COLO668 (cell line): Measurements from ENCODE around the gene FURIN.
"Not testable (repeated sequence)": the region's sequence is repeated elsewhere in the genome, so short reads cannot be mapped to it uniquely, and the experiment has no call there.

Experiments used
- DNase-seq: peaks from one replicate; lab custom pipeline; 2025; ENCODE audit not compliant: unreplicated experiment; lab: John Stamatoyannopoulos, UW

Gene FURIN

DNA sequence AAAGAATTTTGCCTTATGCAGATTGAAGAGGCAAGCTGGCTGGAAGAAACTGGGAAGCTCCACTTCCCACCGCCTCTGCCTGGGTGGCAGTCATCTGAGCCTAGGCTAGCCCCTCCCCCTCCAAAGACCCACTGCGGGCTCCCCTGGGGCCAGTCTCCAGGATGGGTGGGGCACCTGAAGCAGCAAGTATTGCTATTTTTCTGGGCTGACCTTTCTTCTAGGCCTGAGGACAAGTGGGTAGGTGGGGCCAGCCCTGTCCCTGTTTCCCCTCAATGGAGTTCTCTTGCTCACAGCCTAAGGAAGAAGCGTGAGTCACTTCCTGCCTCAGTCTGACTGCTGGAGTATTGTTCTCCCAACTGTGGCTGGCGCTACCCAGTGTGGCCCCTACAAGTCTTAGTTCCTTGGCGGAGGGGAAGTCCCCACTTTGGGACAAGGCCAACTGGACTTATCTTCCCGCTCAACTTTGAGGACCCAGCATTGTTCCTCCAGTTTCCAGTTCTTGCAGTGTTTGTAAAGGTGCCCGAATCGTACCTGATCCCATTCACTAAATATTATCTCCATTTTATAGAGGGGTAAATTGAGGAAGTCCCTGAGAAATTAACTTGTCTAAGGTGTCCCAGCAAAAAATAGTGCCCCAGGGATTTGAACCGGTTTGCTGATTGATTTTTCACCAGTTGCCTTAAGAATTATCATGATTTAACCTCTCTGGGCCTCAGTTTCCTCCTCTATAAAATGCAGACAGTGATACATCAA, 1.4 kb downstream of the FURIN start:
- peak; percentile 60 for DNase-seq

DNA sequence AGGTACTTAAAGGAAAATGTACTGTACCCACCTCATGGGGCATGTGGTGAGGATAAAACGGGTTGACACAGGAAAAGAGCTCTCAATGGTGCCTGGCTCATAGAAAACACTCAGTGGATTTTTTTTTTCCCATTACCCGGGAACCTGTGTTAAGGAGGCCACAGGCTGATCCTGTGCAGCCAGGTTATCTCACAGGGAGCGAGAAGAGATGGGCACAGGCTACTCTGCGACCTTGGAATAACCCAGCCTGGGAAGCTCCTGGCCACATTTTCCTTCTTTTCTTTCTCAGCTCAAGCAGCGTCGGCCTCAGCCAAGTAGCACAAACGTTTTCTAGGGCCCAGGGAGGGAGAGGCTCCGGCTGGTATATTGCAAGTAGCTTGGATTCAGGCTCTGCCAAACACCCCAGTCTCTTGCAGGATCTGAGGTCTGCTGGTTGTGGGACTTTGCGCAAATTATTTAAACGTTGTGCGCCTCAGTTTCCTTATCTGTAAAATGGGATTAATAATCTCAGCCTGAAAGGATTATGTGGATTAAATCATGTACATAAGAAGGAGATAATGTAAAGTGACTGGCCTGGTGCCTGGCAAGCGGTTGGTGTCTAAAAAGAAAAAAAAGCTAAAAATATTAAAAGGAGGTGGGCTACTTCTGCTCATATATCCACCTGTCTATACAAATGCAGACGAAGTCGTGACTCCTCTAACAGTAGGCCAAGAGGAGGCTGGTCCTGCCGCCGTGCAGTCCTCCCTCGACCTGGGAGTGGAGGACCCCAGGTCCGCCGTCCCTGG, 2.2 kb downstream of the FURIN start:
- DNase-seq = peak; percentile 26

DNA sequence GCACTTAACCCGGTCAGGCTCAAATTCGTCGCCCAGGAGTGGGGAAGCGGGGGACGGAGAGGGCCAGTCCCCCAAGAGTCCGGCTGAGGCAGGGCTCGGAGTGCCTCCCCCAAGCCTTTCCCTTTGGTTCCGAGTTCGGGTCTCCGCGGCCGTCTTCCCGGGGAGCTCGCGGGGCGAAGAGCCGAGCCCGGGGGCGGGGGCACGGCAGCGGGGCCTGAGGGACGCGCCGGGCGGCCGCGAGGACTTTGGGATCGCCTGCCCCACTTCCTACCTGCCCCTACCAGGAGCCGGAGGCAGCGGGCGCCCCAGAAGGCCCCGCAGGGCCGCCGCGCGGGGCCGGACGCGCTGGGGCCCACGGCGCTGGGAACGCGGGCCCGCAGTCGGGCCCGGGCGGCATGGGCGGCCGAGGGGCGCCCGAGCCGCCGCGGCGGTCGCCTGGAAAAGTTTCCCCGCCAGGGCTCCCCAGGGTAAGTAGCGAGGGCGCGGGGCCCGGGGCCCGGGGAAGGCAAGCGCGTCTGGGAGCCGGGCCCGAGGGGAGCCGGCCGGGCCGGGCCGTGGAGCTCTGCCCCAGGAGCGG, 2.8 kb downstream of the FURIN start:
- DNase-seq = peak; percentile 68

DNA sequence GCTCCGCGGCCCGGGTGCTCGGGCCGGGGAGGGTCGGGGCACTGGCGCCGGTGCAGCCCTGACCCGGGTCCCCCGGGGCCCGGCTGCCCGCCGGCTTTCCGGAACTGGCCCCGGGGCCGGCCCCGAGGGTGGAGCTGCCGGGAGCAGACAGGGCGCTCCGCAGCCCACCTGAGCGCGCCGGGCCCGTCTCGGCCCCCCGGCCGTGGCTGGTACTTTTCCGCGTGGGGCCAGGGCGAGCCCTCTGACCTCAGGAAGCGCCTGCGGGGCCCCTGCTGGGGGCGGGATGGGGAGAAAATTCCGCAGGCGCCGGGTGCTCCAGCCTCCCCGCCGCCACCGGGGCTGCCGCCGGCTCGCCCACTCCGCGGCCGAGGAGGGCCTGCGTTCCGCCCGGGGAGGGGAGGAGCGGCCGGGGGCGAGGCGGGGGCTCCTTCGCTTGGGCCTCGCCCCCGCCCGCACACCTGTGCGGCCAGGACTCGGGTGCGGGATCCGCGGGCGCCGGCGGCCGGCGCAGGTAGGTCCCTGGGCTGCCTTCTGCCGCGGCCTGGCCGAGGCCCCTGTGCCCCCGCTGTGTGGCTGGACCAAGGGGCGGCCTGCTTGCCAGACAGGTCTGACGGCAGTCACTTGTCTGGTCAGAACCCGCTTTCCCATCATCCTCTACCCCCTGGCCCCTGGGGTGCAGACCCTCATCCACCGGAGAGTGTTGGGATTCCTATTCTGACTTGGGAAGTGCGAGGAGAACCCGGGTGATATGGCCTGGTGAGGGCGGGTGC, 3.5 kb downstream of the FURIN start:
- DNase-seq = peak; percentile 51

DNA sequence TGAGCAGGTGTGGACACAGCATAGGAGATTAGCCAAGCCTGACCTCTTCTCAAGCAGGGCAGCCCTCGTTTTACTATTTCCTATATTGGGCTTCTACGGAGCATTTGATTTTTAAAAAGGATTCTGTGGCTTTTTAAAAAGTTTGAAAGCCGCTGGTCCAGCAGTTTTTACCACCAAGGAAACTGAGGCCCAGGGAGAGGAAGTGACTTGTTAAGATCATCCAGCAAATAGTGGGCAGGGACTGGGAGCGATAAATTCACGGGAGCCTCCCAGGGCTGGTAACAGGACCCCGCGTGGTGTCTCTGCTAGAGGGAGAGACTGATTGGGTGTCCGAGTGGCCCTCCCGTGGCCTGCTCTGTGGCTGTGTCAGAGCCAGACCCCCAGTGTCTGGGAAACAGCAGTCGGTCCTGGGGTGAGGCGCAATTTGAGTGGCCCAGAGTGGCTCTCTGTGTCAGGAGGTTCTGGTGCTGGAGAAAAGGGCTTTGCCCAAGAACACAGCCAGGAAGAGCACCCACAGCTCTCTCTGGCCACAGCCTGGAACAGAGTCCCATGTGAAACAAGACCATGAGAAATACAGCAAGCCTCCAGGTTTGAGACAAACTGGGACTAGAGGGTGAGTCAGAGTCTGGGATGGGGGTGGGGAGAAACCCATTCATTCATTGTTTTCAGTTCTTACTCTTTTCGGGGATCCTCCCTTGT, 4.2 kb downstream of the FURIN start:
- DNase-seq = peak; percentile 37

DNA sequence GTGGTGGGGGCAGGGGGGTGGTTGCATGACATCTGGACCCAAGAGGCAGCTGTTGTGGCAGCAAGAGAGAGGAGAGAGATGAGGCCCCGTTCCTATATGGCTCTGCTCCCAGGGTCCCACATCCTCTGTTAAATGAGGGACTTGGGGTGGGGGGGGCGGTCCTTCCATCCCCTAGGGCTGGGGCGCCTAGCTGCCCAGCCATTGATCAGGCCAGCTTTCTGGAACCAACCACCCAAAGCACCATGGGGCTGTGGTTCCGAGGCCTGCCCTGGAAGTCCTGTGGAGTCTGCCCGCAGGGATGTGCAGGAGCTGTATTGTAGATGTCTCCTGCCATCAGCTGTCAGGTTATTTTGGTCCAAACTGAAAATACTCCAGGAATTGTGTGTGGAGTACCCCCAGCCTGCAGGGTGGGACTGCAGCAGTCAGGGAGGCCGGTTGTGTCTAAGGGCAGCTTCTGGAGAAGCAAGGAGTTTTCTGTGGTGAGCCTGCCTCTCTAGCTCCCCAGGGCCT, 5.2 kb downstream of the FURIN start:
- DNase-seq = peak; percentile 33

DNA sequence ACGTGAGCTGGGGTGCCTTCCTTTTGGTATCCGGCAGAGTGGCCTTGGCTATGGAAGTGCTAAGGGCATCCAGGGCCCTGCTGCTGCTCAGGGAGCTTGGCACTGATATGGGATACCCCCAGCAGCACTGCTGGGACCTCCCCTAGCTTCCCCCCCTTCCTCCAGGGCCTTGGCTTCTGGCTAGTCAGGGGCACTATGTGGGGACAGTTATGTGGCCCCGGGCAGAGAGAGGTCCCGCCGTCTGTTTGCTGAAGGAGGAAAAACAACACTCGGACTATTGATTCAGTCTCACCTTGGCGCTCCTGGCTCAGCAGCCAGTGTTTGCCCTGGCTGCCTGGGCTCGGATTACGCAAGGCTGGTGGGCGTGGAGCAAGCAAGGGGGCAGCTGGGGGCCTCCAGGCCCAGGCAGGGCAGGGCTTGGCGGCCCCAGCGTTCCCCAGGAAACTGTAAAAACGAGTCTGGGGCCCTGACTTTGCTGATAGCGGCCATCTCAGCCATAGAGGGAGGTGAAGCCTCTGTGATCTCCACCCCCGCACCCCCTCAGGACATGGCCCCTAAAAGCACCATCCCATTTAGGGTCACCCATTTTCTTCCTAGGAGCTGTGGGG, 5.7 kb downstream of the FURIN start:
- DNase-seq = peak; percentile 88

GRCh38 chr15:90874986-90875385, 6.6 kb downstream of the FURIN start:
- not testable (repeated sequence) for DNase-seq

GRCh38 chr15:90875549-90875981, 7.2 kb downstream of the FURIN start:
- no peak for DNase-seq

DNA sequence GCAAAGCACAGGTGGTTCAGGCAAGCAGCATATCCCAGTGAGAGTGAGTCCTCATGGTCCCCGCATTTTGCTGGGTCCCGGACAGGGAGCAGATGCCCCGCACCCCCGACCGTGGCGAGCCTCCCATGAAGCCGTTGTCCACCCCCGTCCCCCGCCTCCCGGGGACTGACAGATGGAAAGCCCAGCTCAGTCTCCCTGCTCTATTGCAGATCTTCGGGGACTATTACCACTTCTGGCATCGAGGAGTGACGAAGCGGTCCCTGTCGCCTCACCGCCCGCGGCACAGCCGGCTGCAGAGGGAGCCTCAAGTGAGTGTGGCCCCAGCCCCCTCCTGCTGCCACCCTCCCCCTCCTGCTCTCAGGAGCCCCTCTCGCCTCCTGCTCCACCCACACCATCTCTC, 7.7 kb downstream of the FURIN start:
- DNase-seq = no peak

DNA sequence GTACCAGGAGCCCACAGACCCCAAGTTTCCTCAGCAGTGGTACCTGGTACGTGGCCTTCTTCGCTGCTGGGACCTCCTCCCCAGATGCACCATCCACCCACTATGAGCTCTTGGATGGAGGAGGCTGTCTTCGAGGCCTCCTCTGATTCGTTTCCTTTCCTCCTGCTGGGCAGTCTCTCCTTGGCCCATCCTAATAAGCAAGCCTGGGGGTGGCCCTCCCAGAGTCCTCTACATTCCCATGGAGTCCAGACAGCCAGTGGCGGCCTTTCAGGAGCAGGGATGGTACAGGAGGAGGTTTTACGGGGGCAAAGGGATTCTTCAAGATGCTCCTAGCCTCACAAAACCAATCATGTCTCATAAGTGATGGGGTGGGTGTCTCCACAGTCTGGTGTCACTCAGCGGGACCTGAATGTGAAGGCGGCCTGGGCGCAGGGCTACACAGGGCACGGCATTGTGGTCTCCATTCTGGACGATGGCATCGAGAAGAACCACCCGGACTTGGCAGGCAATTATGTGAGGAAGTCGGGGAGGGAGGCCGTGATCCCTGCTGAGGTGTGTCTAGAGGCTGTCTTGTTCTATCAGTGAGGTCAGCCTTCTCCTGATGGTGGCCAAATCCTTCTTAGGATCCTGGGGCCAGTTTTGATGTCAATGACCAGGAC, 8.3 kb downstream of the FURIN start:
- no peak for DNase-seq

DNA sequence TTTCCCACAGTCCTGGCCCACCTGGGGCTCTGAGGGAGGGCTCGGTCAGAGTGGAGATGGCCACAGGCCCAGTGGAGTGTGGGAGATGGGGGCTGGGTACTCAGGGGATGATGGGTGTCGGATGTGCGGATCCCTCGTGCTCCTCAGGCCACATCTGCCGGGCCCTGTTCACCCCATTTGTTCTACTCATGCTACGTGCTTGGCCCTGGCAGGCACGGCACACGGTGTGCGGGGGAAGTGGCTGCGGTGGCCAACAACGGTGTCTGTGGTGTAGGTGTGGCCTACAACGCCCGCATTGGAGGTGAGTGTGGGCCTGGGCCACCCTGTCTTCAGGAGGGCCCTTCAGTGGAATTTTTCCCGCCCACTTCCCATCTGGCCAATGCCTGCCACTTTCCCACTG, 8.9 kb downstream of the FURIN start:
- DNase-seq = no peak

DNA sequence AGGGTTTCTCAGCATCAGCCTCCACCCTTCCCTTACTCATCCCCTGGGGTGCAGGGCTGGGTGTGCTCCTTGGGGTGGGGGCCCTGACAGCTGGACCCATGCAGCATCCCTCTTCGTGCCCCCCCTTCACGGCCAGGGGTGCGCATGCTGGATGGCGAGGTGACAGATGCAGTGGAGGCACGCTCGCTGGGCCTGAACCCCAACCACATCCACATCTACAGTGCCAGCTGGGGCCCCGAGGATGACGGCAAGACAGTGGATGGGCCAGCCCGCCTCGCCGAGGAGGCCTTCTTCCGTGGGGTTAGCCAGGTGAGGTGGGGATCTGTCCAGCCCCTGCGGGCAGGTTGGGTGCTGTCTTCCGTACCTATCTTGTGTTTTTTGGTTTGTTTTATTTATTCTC, 9.6 kb downstream of the FURIN start:
- no peak for DNase-seq

- no peak for DNase-seq
These were observed 10.3 kb downstream of the FURIN start for GRCh38 chr15:90878660-90879059.

DNA sequence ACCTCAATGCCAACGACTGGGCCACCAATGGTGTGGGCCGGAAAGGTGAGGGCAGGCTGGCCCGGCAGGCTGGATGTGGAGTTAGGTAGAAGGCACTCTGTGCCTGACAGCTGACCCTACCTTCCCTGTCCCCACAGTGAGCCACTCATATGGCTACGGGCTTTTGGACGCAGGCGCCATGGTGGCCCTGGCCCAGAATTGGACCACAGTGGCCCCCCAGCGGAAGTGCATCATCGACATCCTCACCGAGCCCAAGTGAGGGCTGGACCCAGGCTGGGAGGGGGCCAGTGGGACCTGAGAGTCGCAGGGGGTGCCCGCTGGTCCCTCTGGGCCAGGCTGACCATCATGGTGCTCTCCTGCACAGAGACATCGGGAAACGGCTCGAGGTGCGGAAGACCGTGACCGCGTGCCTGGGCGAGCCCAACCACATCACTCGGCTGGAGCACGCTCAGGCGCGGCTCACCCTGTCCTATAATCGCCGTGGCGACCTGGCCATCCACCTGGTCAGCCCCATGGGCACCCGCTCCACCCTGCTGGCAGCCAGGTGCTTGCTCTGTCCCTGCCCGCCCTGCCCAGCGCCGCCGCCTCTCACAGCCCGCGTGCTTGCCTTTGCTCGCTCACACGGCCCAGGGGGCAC, 11.5 kb downstream of the FURIN start:
- DNase-seq = peak; percentile 15

GRCh38 chr15:90880381-90881145, 12.2 kb downstream of the FURIN start:
- no peak for DNase-seq

DNA sequence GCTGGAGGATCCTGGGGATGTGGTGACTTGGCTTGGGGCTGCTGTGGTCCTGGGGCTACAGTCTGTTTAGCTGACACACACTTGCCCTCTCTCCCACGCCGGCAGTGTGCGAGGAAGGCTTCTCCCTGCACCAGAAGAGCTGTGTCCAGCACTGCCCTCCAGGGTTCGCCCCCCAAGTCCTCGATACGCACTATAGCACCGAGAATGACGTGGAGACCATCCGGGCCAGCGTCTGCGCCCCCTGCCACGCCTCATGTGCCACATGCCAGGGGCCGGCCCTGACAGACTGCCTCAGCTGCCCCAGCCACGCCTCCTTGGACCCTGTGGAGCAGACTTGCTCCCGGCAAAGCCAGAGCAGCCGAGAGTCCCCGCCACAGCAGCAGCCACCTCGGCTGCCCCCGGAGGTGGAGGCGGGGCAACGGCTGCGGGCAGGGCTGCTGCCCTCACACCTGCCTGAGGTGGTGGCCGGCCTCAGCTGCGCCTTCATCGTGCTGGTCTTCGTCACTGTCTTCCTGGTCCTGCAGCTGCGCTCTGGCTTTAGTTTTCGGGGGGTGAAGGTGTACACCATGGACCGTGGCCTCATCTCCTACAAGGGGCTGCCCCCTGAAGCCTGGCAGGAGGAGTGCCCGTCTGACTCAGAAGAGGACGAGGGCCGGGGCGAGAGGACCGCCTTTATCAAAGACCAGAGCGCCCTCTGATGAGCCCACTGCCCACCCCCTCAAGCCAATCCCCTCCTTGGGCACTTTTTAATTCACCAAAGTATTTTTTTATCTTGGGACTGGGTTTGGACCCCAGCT, 13.0 kb downstream of the FURIN start:
- DNase-seq = no peak
